Activated T-helper 1 cell treated with anti-CD3 and anti-CD28 coated beads, Interleukin-12 subunit alpha, Interleukin-12 subunit beta, Interleukin-2, Interleukin-4 antibody, amounts not matched to agents 30 ng/mL and 10 ng/mL and 1 ng/mL, durations not matched to agents 14 hours and 24 hours and 36 hours (primary cell): Measurements from ENCODE around the gene CYP26C1. TPM values are rescaled to one million over a fixed set of nuclear protein-coding genes. Genes with fewer than 3 reads are reported as not detected.

ENCODE experiments used
- DNase-seq: peaks from one replicate; pipeline ENCODE4 v3.0.0; 2021; ENCODE audit warnings: low spot score
- H3K27ac Mint-ChIP-seq: one replicate; pipeline ENCODE4 v1.8.0; 2021; ENCODE audit warnings: mild to moderate bottlenecking, mixed read lengths
- H3K27me3 Mint-ChIP-seq: one replicate; pipeline ENCODE4 v1.8.0; 2022; ENCODE audit warnings: mild to moderate bottlenecking, moderate library complexity, mixed read lengths; ENCODE audit not compliant: insufficient read depth
- H3K36me3 Mint-ChIP-seq: one replicate; pipeline ENCODE4 v1.8.0; 2021; ENCODE audit warnings: low read depth, mixed read lengths
- H3K4me1 Mint-ChIP-seq: one replicate; pipeline ENCODE4 v1.8.0; 2021; ENCODE audit warnings: low read depth, mixed read lengths
- H3K4me3 Mint-ChIP-seq: one replicate; pipeline ENCODE4 v1.8.0; 2021; ENCODE audit warnings: mild to moderate bottlenecking, moderate library complexity, mixed read lengths
- H3K9me3 Mint-ChIP-seq: one replicate; pipeline ENCODE4 v1.8.0; 2021; ENCODE audit warnings: mixed read lengths
- intact Hi-C: fragments of 100-400 bp; cut with micrococcal nuclease; formaldehyde crosslinking; loops from one replicate; pipeline ENCODE4 v1.15.1; 2024
- total RNA-seq: library from RNA; stranded (reverse); gene quantifications from 2 replicates; pipeline ENCODE4 v1.2.3, GENCODE V29; 2022

The CYP26C1 gene
- total RNA-seq, 1 donor from 2014 or later = not detected

GRCh38 chr10:93067443-93068365 lies 7.1 kb downstream of the CYP26C1 start:
- intact Hi-C loops = no loop called here
- H3K4me3 Mint-ChIP-seq = no peak overlapping the region
- H3K36me3 Mint-ChIP-seq = no peaks in the 10 kb centered on the region
- H3K27ac Mint-ChIP-seq = no peak overlapping the region
- H3K4me1 Mint-ChIP-seq = peaks cover 16% of the 10 kb centered on the region
- no peaks in the 10 kb centered on the region for H3K9me3 Mint-ChIP-seq
- no peak for DNase-seq
- H3K27me3 Mint-ChIP-seq = peaks cover 83% of the 10 kb centered on the region

GRCh38 chr10:93068411-93069244 lies 8.0 kb downstream of the CYP26C1 start:
- peaks cover 16% of the 10 kb centered on the region for H3K4me1 Mint-ChIP-seq
- intact Hi-C loops = no loop called here
- peaks cover 89% of the 10 kb centered on the region for H3K27me3 Mint-ChIP-seq
- no peaks in the 10 kb centered on the region for H3K36me3 Mint-ChIP-seq
- peak overlapping the region; percentile 19 for H3K27ac Mint-ChIP-seq
- no peaks in the 10 kb centered on the region for H3K9me3 Mint-ChIP-seq
- DNase-seq = no peak
- no peak overlapping the region for H3K4me3 Mint-ChIP-seq

- intact Hi-C loops = no loop called here
- H3K27me3 Mint-ChIP-seq = peaks cover 84% of the 10 kb centered on the region
- no peak for DNase-seq
- H3K36me3 Mint-ChIP-seq = no peaks in the 10 kb centered on the region
- no peak overlapping the region for H3K27ac Mint-ChIP-seq
- no peaks in the 10 kb centered on the region for H3K9me3 Mint-ChIP-seq
- peaks cover 18% of the 10 kb centered on the region for H3K4me1 Mint-ChIP-seq
- no peak overlapping the region for H3K4me3 Mint-ChIP-seq
These were observed 8.6 kb downstream of the CYP26C1 start for GRCh38 chr10:93069245-93069561.

- Mint-ChIP-seq H3K27ac (peak overlapping the region; percentile 25), H3K4me1 (peaks cover 28% of the 10 kb centered on the region), H3K27me3 (peaks cover 84% of the 10 kb centered on the region), H3K36me3 (no peaks in the 10 kb centered on the region), H3K9me3 (no peaks in the 10 kb centered on the region), H3K4me3 (peak overlapping the region; percentile 30)
- intact Hi-C loops = loop anchor here (5.0 to 10.0 kb wide), 3 partner anchors 103 to 434 kb away; no protein-coding TSS in a partner anchor
- DNase-seq = no peak
These were observed 10.0 kb downstream of the CYP26C1 start for GRCh38 chr10:93070378-93071176.

- no peak overlapping the region for H3K4me3 Mint-ChIP-seq
- no peak for DNase-seq
- peaks cover 28% of the 10 kb centered on the region for H3K4me1 Mint-ChIP-seq
- peaks cover 88% of the 10 kb centered on the region for H3K27me3 Mint-ChIP-seq
- no peaks in the 10 kb centered on the region for H3K9me3 Mint-ChIP-seq
- H3K27ac Mint-ChIP-seq = no peak overlapping the region
- intact Hi-C loops = loop anchor here (5.0 to 10.0 kb wide), 3 partner anchors 104 to 434 kb away; no protein-coding TSS in a partner anchor
- H3K36me3 Mint-ChIP-seq = no peaks in the 10 kb centered on the region
These were observed 10.5 kb downstream of the CYP26C1 start for GRCh38 chr10:93071177-93071472.

GRCh38 chr10:93071674-93072224 lies 11.2 kb downstream of the CYP26C1 start:
- Mint-ChIP-seq H3K27me3 (peaks cover 88% of the 10 kb centered on the region), H3K36me3 (no peaks in the 10 kb centered on the region), H3K4me1 (peaks cover 27% of the 10 kb centered on the region), H3K27ac (peak overlapping the region; percentile 80), H3K4me3 (no peak overlapping the region), H3K9me3 (no peaks in the 10 kb centered on the region)
- no peak for DNase-seq
- intact Hi-C loops = loop anchor here (5.0 to 10.0 kb wide), 3 partner anchors 104 to 433 kb away; no protein-coding TSS in a partner anchor

GRCh38 chr10:93072225-93072712 lies 11.7 kb downstream of the CYP26C1 start:
- no peaks in the 10 kb centered on the region for H3K9me3 Mint-ChIP-seq
- intact Hi-C loops = loop anchor here (5.0 to 10.0 kb wide), 3 partner anchors 105 to 433 kb away; no protein-coding TSS in a partner anchor
- H3K4me3 Mint-ChIP-seq = no peak overlapping the region
- DNase-seq = no peak
- peak overlapping the region; percentile 80 for H3K27ac Mint-ChIP-seq
- no peaks in the 10 kb centered on the region for H3K36me3 Mint-ChIP-seq
- peaks cover 21% of the 10 kb centered on the region for H3K4me1 Mint-ChIP-seq
- peaks cover 87% of the 10 kb centered on the region for H3K27me3 Mint-ChIP-seq

- no peak for DNase-seq
- intact Hi-C loops = loop anchor here (5.0 to 10.0 kb wide), 3 partner anchors 106 to 432 kb away; no protein-coding TSS in a partner anchor
- no peak overlapping the region for H3K27ac Mint-ChIP-seq
- H3K4me1 Mint-ChIP-seq = peaks cover 21% of the 10 kb centered on the region
- H3K27me3 Mint-ChIP-seq = peaks cover 86% of the 10 kb centered on the region
- no peaks in the 10 kb centered on the region for H3K36me3 Mint-ChIP-seq
- no peak overlapping the region for H3K4me3 Mint-ChIP-seq
- no peaks in the 10 kb centered on the region for H3K9me3 Mint-ChIP-seq
These were observed 12.3 kb downstream of the CYP26C1 start for GRCh38 chr10:93072713-93073538.

GRCh38 chr10:93073539-93074146 lies 13.0 kb downstream of the CYP26C1 start, which contains the start of gene CYP26A1:
CYP26A1 (plus strand) TSS chr10:93073893; CDS start chr10:93073935, 42 bp downstream.
- intact Hi-C loops = loop anchor here (2.0 to 10.0 kb wide), 4 partner anchors 106 to 431 kb away; no protein-coding TSS in a partner anchor
- Mint-ChIP-seq H3K27ac (no peak within 1 kb of the TSS), H3K4me1 (peaks cover 18% of the 10 kb centered on the region), H3K9me3 (no peaks in the 10 kb centered on the region), H3K27me3 (peaks cover 84% of the 10 kb centered on the region), H3K4me3 (peak within 1 kb of the TSS; percentile 39), H3K36me3 (no peaks in the 10 kb centered on the region)
- no peak for DNase-seq

- intact Hi-C loops = loop anchor here (2.0 to 10.0 kb wide), 4 partner anchors 107 to 431 kb away; no protein-coding TSS in a partner anchor
- H3K27ac Mint-ChIP-seq = no peak overlapping the region
These were observed 13.6 kb downstream of the CYP26C1 start for GRCh38 chr10:93074147-93074596.

More at GRCh38 chr10:93074147-93074596, 13.6 kb downstream of the CYP26C1 start:
- no peak for DNase-seq
- no peaks in the 10 kb centered on the region for H3K9me3 Mint-ChIP-seq
- H3K27me3 Mint-ChIP-seq = peaks cover 79% of the 10 kb centered on the region
- peaks cover 16% of the 10 kb centered on the region for H3K4me1 Mint-ChIP-seq
- peak overlapping the region; percentile 39 for H3K4me3 Mint-ChIP-seq
- no peaks in the 10 kb centered on the region for H3K36me3 Mint-ChIP-seq
